SHP77 (cell line): Measurements from ENCODE around the gene PEF1.
A peak's percentile ranks its signal among the peaks of the same experiment; 100 is the strongest.

Experiments
- DNase-seq, 2 experiments: peaks; one replicate each; lab custom pipeline; 2025; lab: John Stamatoyannopoulos, UW

Gene PEF1

GRCh38 chr1:31627930-31628559, 16.6 kb downstream of the PEF1 start:
- no peak for DNase-seq

- no peak for DNase-seq
Observed at GRCh38 chr1:31627301-31627929, 17.3 kb downstream of the PEF1 start.

DNA sequence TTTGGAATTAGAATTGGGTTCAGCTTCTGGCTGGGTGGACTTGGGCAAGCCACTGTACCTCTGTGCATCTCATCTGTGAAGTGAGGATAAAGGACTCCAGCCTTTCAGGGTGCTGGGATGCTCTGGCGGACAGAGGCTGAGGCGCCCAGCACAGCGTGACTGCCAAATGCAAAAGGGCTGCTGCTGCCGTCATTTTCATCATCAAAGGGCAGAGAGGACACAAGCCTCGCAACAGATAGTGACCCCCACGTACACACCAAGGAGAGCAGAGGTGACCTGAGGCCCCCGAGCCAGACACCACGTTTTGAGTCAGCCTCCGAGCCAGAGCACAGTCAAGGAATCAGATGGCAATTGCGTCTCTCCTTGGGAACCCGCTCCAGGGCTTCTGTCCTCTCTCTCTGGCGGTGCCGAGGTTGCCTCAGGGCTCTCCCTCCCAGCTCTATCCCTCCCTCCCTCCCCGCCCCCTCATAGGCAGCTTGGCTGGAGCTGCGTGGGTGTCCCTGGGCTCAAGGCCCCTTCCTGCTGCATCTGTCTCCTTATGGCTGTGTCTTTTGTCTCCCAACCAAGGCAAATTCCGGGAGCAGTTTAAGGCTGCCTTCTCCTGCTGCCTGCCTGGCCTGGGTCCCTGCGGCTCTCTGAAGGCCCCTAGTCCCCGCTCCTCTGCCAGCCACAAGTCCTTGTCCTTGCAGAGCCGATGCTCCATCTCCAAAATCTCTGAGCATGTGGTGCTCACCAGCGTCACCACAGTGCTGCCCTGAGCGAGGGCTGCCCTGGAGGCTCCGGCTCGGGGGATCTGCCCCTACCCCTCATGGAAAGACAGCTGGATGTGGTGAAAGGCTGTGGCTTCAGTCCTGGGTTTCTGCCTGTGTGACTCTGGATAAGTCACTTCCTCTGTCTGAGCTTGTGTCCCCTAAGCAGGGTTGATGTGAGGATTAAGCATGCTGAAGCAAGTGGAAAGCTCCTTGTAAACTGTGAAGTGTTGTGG, 18.2 kb downstream of the PEF1 start:
- DNase-seq: no peak

DNA sequence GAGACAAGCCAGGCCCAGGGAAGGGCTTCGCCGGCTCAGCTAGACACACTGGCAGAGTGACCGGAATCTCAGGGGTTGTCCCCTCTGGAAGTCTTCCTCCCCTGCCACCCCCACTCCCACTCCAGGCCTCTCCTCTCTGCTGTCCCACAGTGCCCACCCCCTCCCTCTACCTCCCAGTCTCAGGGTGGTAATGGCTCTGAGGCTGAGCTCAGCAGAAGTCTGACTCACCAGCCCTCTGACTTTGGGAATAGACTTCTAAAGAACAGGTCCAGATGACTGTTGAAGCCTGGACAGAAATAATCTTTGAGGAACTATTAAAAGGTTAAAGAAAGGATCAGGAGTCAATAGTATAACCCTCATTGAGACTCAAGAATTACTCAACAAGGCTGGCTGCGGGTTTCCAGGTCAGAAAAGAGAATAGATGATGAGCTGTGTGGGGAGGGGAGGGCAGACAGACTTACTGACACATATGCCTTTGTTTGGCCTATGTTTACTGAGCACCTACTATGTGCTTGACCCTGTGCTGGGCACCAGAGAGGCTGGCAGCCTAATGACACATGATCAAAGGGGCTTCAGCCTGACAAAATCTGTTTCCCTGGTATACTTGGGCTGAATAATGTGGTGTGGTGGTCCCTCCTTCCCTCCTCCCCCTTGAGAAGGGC, 19.0 kb downstream of the PEF1 start:
- no peak for DNase-seq

DNA sequence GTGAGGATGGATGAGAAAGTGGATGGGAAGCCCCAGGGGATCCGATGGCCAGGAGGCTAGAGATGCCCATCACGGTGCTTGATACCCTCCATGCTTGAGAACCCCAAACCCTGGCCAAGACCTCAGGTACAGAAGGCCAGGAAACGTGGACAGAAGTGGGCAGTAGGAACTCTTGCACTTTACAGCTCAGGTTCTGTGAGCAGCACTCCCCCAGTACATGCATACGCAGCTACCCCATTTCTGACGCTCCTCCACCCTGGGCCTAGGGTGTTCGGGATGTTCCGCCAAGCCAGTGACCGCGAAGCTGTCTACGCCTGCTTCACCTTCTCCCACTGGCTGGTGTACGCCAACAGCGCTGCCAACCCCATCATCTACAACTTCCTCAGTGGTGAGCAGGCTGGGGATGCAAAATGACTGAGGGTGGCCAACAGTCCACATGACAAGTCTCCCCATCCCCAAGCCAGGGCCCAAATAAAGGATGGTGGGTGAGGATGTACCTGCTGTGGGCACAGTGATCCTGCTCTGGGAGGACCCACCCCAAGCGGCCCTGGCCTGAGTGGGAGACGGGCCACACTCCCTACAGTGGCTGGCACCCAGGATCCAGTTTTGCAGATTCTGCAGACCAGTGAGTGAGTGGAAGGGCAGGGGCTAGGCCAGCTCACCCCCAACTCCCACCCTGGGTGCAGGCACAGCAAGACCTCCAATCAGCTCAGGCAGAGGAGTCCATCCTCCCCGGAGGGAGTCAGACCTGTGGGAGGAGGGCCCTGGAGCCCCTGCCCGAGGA, 19.8 kb downstream of the PEF1 start:
- no peak for DNase-seq

- DNase-seq: no peak
Observed at GRCh38 chr1:31624309-31624708, 20.4 kb downstream of the PEF1 start.

DNA sequence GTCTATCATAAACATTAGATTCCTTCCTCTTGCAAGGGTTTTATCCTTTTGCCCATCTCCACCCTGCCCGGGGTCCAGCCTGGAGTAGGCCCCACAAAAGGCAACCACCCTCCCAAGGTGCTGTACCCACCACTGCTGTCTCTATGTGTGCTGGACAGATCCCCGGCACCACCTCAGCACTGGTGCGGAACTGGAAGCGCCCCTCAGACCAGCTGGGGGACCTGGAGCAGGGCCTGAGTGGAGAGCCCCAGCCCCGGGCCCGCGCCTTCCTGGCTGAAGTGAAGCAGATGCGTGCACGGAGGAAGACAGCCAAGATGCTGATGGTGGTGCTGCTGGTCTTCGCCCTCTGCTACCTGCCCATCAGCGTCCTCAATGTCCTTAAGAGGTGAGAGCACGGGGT, 21.3 kb downstream of the PEF1 start:
- no peak for DNase-seq

DNA sequence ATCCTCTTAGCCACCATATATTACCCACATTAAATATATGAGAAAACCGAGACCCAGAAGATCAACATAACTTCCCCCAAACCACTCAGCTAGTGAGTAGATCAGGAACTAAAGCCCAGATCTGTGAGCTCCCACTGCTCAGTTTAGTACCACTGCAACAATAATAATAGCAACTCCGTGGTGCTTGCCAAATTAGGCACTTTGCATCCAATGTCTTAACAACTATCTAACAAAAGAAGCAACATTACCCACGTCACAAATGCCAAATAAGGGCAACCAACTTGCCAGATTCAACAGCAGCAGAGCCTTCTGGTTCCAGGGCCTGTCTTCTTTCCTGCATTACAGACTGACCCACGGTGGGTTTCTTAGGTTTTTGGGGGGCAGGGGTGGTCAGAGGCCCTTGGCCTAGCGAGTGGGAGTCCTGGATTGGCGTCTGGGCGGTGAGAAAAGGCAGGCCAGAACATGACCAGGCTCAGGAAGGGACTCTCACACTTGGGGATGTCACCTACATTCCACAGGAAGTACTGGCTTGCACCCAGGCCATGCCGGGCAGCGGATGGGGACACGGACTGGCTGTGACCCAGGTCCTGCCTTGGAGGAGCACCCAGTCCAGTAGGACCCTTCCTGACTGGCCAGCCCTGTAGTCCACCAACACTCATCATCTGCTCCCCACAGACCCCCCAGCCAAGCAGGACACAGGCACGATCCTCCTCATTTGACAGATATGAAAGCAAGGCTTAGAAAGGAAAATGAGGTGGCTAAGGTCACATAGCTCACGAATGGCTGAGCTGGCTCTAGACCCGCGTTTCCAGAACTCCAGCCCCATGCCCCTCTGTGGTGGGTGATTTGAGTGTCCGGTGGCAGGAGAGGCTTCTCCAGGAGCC, 22.6 kb downstream of the PEF1 start:
- no peak for DNase-seq

DNA sequence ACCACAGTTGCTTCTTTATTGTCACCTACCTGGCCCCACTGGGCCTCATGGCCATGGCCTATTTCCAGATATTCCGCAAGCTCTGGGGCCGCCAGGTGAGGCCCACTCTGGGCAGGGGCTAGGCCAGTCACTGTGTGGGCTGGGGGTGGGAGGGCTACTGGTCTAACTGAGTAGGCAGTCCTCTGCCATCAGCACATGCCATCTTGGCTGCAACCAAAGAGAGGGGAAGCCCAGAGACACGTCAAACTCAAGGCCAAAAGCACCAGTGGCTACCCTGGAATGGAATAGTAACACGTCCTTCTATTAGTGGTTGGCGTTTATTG, 23.2 kb downstream of the PEF1 start:
- no peak for DNase-seq

DNA sequence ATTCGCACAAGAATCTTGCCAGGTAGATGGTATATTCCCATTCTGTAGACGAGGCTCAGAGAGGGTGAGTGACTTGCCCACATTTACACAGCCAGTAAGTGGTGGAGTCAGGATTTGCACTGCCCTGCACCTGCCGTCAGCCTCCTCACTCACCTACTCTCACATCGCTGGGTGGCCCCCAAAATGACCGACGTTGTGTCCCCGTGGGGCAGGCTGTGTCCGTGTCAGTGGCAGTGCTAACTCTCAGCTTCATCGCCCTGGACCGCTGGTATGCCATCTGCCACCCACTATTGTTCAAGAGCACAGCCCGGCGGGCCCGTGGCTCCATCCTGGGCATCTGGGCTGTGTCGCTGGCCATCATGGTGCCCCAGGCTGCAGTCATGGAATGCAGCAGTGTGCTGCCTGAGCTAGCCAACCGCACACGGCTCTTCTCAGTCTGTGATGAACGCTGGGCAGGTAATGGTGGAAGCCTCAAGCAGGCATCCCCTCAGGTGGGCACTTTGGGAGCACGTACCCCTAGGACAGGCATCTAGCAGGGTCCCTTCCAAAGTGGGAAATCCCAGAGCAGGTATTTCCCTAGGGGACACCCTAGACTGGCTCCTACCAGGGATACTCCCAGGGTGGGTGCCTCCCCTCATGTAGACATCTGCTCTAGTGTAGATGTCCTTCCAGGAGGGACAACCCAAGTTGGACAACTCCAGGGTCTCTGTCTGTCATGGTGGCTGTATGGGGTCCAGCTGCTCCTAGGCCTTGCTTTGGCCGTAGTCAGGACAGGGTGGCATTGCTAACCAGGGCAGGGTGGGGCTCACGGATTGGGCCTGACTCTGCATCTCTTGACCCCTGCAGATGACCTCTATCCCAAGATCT, 23.8 kb downstream of the PEF1 start:
- DNase-seq: no peak

GRCh38 chr1:31618916-31619846, 25.5 kb downstream of the PEF1 start:
- no peak for DNase-seq

DNA sequence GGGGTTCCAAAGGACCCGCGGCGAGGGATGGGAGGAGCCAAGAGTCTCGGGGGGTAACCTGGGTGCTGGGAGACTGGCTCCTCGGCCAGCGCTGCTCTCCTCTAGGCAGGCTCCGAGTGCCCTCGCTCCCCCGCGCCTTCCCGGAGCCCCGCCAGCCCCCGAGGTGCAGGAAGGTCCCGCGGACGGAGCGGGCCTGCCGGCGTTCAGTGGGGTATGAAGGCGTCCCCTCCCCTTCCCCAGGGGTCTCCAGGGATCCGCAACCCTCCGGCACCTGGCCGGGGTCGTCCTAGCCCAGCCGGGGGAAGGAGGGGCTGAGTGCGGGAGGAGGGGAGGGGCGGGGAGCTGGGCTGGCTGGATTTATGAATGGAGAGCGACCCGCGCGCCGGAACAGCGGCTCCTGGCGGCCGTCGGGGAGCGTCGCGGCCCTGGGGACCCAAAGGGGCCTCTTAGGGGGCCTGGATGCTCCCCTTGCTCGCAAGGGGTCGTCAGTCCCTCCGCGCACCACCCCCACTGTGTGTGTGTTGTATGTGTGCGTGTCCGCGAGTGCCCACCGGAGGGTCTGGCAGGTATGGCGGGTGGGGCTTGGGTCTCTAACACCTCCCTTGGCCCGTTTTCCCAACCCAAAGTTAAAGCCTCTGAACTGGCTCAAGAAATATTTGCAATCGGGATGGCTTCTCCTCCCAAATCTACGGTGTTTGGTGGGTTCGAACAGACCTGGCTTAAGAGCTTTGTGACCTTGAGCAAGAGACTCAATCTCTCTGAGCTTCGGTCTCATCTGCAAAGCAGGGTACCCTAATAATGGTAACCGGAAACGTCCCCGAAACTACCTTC, 26.5 kb downstream of the PEF1 start:
- peak; percentile 42 to 54 for DNase-seq

GRCh38 chr1:31617218-31617915, 27.3 kb downstream of the PEF1 start, which contains the start of gene HCRTR1:
HCRTR1 (plus strand) TSS chr1:31617689; CDS start chr1:31619193, 1,504 bp downstream.
- no peak for DNase-seq

GRCh38 chr1:31615939-31616338, 28.7 kb downstream of the PEF1 start:
- no peak for DNase-seq

GRCh38 chr1:31615414-31615813, 29.3 kb downstream of the PEF1 start:
- no peak for DNase-seq

GRCh38 chr1:31614414-31615005, 30.2 kb downstream of the PEF1 start:
- no peak for DNase-seq
